T-cell (primary cell): ENCODE measurements around the gene CLDN9. TPM values are rescaled to one million over a fixed set of nuclear protein-coding genes. Genes with fewer than 3 reads are reported as not detected.

Source experiments
- ATAC-seq, 4 experiments: fragments of 200-7000 bp in 3 of 4; fragments of 150-1000 bp in 1 of 4; cut with Tn5 transposase; replicated peaks in 1 of 4; 1 replicate in 3 of 4; 2 replicates in 1 of 4; pipeline ENCODE4 v1.10.0; 2021; ENCODE audit warnings: moderate library complexity in 3 of 4, mild to moderate bottlenecking in 2 of 4, moderate number of reproducible peaks in 1 of 4
- CTCF ChIA-PET, 2 donors: fragments of 300-600 bp; sonication (Branson Sonifier 250); formaldehyde crosslinking; loops; one replicate each; lab custom pipeline; 2022; ENCODE audit warnings: antibody characterized with exemption in 2 of 2; lab: Charles Lee
- POLR2A ChIA-PET, 2 donors: fragments of 300-600 bp; sonication (Branson Sonifier 250); formaldehyde crosslinking; loops; one replicate each; lab custom pipeline; 2022; ENCODE audit warnings: antibody characterized with exemption in 2 of 2; lab: Charles Lee
- DNase-seq, 35 experiments: peaks; one replicate each; pipeline versions ENCODE4 v3.0.0 to v3.0.0-alpha.2; 2013 to 2023
- H3K27ac ChIP-seq: one replicate; pipeline ENCODE4 v1.5.1; 2013; ENCODE audit warnings: low read length
- H3K27me3 ChIP-seq, 2 experiments: replicated peaks in 1 of 2; 1 replicate in 1 of 2; 2 replicates in 1 of 2; pipeline versions ENCODE4 v1.6.1 to v1.7.0; 2013; ENCODE audit warnings: low read length in 1 of 2, mixed read lengths in 1 of 2; ENCODE audit not compliant: control insufficient read depth in 2 of 2, insufficient read depth in 2 of 2; ENCODE audit errors: extremely low read depth in 1 of 2
- H3K36me3 ChIP-seq, 2 donors: 1 replicate in 1 of 2; 2 replicates in 1 of 2; pipeline versions ENCODE4 v1.6.1 to v1.7.0; 2013; ENCODE audit warnings: low read length in 1 of 2; ENCODE audit not compliant: control insufficient read depth in 2 of 2, insufficient read depth in 1 of 2; ENCODE audit errors: extremely low read depth in 1 of 2
- H3K4me1 ChIP-seq, 2 experiments: 1 replicate in 1 of 2; 2 replicates in 1 of 2; pipeline versions ENCODE4 v1.6.1 to v1.7.0; 2013; ENCODE audit warnings: low read length in 2 of 2, mixed read lengths in 1 of 2; ENCODE audit not compliant: insufficient read depth in 2 of 2, control insufficient read depth in 1 of 2; ENCODE audit errors: extremely low read depth in 1 of 2
- H3K4me3 ChIP-seq, 2 donors: 1 replicate in 1 of 2; 2 replicates in 1 of 2; pipeline versions ENCODE4 v1.5.1 to v1.7.0; 2013; ENCODE audit warnings: mild to moderate bottlenecking in 2 of 2, low read length in 1 of 2, moderate library complexity in 1 of 2; ENCODE audit not compliant: control insufficient read depth in 1 of 2; ENCODE audit errors: extremely low read depth in 1 of 2
- H3K9me3 ChIP-seq: 2 replicates; pipeline ENCODE4 v1.7.0; 2013
- H3K27ac Mint-ChIP-seq, 2 donors: one replicate each; pipeline ENCODE4 v1.8.0; 2020 to 2021; ENCODE audit warnings: mild to moderate bottlenecking in 2 of 2, mixed read lengths in 2 of 2
- H3K27me3 Mint-ChIP-seq, 2 donors: one replicate each; pipeline ENCODE4 v1.8.0; 2021 to 2022; ENCODE audit warnings: mixed read lengths in 2 of 2
- H3K36me3 Mint-ChIP-seq: one replicate; pipeline ENCODE4 v1.8.0; 2021; ENCODE audit warnings: mixed read lengths
- H3K4me1 Mint-ChIP-seq, 3 donors: one replicate each; pipeline ENCODE4 v1.8.0; 2020 to 2022; ENCODE audit warnings: mixed read lengths in 3 of 3, mild to moderate bottlenecking in 1 of 3
- H3K4me3 Mint-ChIP-seq, 3 donors: one replicate each; pipeline ENCODE4 v1.8.0; 2020 to 2022; ENCODE audit warnings: mild to moderate bottlenecking in 3 of 3, mixed read lengths in 3 of 3, moderate library complexity in 3 of 3
- H3K9me3 Mint-ChIP-seq, 3 donors: one replicate each; pipeline ENCODE4 v1.8.0; 2020 to 2022; ENCODE audit warnings: mixed read lengths in 3 of 3
- WGBS: methylation state at CpG from one replicate; pipeline ENCODE4 v1.1.5; 2013; ENCODE audit warnings: missing lambda C conversion rate; ENCODE audit not compliant: insufficient coverage; 5-methylcytosine and 5-hydroxymethylcytosine counted together
- total RNA-seq, 35 experiments: library from RNA in 6 of 35; stranded (reverse) in 6 of 35; fragments of 120-200 nt in 1 of 35; gene quantifications; one replicate each; pipeline versions ENCODE4 v1.2.1 to v1.2.4 and lab custom pipeline; 2013 to 2026

Gene CLDN9
- total RNA-seq, 5 donors from 2014 or later (not counting 1 experiment from before 2014, with no cell fraction given), result 0.16 TPM; not detected in 4

DNA sequence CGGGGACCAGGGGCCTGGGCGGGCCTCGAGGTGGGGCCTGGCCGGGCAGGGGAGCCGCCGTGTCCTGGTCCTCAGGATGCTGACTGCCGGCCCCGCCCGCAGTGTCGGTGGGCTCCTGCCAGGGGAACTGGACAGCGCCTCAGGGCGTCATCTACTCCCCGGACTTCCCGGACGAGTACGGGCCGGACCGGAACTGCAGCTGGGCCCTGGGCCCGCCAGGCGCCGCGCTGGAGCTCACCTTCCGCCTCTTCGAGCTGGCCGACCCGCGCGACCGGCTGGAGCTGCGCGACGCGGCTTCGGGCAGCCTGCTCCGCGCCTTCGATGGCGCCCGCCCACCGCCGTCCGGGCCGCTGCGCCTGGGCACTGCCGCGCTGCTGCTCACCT, 45.9 kb upstream of the CLDN9 start:
- Mint-ChIP-seq H3K27me3 (peaks cover 13 to 41% of the 10 kb centered on the region in 2 donors), H3K4me3 (no peak overlapping the region), H3K36me3 (no peaks in the 10 kb centered on the region), H3K9me3 (no peaks in the 10 kb centered on the region), H3K4me1 (peaks cover 19 to 40% (median 24%) of the 10 kb centered on the region in 3 donors), H3K27ac (no peak overlapping the region)
- H3K36me3 ChIP-seq, result no peaks in the 10 kb centered on the region
- H3K9me3 ChIP-seq, result no peaks in the 10 kb centered on the region
- peak overlapping the region in 1 of 2 donors; percentile 38 for H3K4me3 ChIP-seq
- H3K4me1 ChIP-seq, result peaks cover 22 to 79% of the 10 kb centered on the region in 2 experiments
- ChIA-PET CTCF (no interaction called here), POLR2A (no interaction called here)
- WGBS, result 10% methylated on average over 46 of the region's 46 CpGs
- ATAC-seq (no peak), DNase-seq (peak in 2 of 35 experiments; percentile 13 to 41)
- no peak overlapping the region for H3K27ac ChIP-seq
- peaks cover 4 to 82% of the 10 kb centered on the region in 2 experiments for H3K27me3 ChIP-seq

DNA sequence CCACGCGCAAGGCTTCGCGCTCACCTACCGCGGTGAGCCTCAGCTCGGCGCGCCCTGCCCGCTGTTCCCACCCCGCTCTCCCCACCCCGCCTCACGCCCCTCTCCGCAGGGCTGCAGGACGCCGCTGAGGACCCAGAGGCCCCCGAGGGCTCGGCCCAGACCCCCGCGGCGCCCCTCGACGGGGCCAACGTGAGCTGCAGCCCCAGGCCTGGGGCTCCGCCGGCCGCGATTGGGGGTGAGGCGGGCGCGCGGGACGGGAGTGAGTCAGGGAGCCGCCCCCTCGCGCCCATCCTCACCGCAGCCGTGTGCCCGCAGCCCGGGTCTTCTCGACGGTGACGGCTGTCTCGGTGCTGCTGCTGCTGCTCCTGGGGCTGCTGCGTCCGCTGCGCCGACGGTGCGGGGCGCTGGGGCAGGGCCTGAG, 45.5 kb upstream of the CLDN9 start:
- CTCF ChIA-PET, result no interaction called here
- H3K27ac Mint-ChIP-seq, result no peak overlapping the region
- H3K27ac ChIP-seq, result no peak overlapping the region
- DNase-seq, result no peak
- no peak overlapping the region for H3K4me3 ChIP-seq
- 23% methylated on average over 39 of the region's 51 CpGs for WGBS
- peak overlapping the region in 1 of 3 donors; percentile 77 for H3K4me3 Mint-ChIP-seq
- no peaks in the 10 kb centered on the region for H3K9me3 ChIP-seq
- H3K9me3 Mint-ChIP-seq, result no peaks in the 10 kb centered on the region
- no peaks in the 10 kb centered on the region for H3K36me3 Mint-ChIP-seq
- POLR2A ChIA-PET, result no interaction called here
- H3K36me3 ChIP-seq, result no peaks in the 10 kb centered on the region
- H3K27me3 Mint-ChIP-seq, result peaks cover 15 to 36% of the 10 kb centered on the region in 2 donors
- H3K4me1 ChIP-seq, result peaks cover 22 to 75% of the 10 kb centered on the region in 2 experiments
- H3K27me3 ChIP-seq, result peaks cover 4 to 78% of the 10 kb centered on the region in 2 experiments
- peaks cover 19 to 39% (median 22%) of the 10 kb centered on the region in 3 donors for H3K4me1 Mint-ChIP-seq
- no peak for ATAC-seq

DNA sequence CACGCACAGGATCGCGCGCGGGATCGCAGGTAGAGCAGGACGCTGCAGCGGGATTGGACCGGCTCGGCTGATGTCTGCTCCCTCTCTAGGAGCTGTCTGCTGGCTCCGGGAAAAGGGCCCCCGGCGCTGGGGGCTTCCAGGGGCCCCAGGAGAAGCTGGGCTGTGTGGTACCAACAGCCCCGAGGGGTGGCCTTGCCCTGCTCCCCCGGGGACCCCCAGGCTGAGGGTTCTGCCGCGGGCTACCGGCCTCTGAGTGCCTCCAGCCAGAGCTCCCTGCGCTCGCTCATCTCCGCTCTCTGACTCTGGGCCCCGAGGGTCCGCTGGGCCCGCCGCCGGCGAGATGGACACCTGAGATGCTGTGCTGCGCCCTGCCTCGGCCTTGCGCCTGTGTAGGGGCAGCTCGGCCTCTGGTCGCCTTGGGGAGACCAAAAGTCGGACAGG, 45.0 kb upstream of the CLDN9 start:
- Mint-ChIP-seq H3K4me1 (peaks cover 19 to 37% (median 20%) of the 10 kb centered on the region in 3 donors), H3K36me3 (no peaks in the 10 kb centered on the region), H3K9me3 (no peaks in the 10 kb centered on the region), H3K27me3 (peaks cover 16 to 36% of the 10 kb centered on the region in 2 donors), H3K27ac (no peak overlapping the region), H3K4me3 (peak overlapping the region; percentile 34 to 77 (median 63))
- Histone ChIP-seq H3K36me3 (no peaks in the 10 kb centered on the region), H3K27me3 (peaks cover 4 to 75% of the 10 kb centered on the region in 2 experiments), H3K4me1 (peaks cover 22 to 70% of the 10 kb centered on the region in 2 experiments), H3K4me3 (no peak overlapping the region), H3K27ac (no peak overlapping the region), H3K9me3 (no peaks in the 10 kb centered on the region)
- DNase-seq (no peak), ATAC-seq (no peak)
- 62% methylated on average over 33 of the region's 33 CpGs for WGBS
- CTCF ChIA-PET, result no interaction called here
- POLR2A ChIA-PET, result interaction anchor here in 1 of 2 donors (0.5 kb wide), 1 partner anchor 13 kb away, joined by 4 read pairs; no protein-coding TSS in a partner anchor

DNA sequence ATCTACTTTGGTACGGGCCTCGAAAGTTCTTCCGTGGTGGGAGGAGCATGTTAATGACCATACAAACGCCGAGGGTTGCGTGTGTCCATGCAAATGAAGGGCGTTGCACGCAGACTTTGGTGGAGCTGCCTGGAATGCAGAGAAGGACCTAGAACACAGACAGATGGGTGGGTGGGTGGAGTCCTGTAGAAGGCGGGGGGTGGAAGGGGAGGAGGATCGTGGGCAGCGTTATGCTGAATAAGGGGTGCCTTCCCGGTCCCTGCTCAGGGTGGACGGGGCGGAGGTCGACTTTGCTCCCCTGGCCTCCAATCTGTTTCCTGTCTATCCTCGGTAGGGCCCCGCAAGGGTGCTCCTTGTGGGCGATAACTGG, 44.4 kb upstream of the CLDN9 start:
- WGBS, result 28% methylated on average over 18 of the region's 18 CpGs
- H3K36me3 Mint-ChIP-seq, result no peaks in the 10 kb centered on the region
- peaks cover 16 to 34% of the 10 kb centered on the region in 2 donors for H3K27me3 Mint-ChIP-seq
- Histone ChIP-seq H3K4me3 (peak overlapping the region; percentile 52 to 77), H3K9me3 (no peaks in the 10 kb centered on the region), H3K36me3 (no peaks in the 10 kb centered on the region), H3K4me1 (peaks cover 22 to 65% of the 10 kb centered on the region in 2 experiments), H3K27me3 (peaks cover 4 to 70% of the 10 kb centered on the region in 2 experiments), H3K27ac (no peak overlapping the region)
- ChIA-PET POLR2A (interaction anchor here in 1 of 2 donors (0.5 kb wide), 1 partner anchor 12 kb away, joined by 4 read pairs; no protein-coding TSS in a partner anchor), CTCF (no interaction called here)
- no peaks in the 10 kb centered on the region for H3K9me3 Mint-ChIP-seq
- ATAC-seq, result no peak
- H3K4me1 Mint-ChIP-seq, result peaks cover 19 to 35% (median 19%) of the 10 kb centered on the region in 3 donors
- peak overlapping the region; percentile 63 to 77 (median 73) for H3K4me3 Mint-ChIP-seq
- H3K27ac Mint-ChIP-seq, result no peak overlapping the region
- DNase-seq, result no peak

DNA sequence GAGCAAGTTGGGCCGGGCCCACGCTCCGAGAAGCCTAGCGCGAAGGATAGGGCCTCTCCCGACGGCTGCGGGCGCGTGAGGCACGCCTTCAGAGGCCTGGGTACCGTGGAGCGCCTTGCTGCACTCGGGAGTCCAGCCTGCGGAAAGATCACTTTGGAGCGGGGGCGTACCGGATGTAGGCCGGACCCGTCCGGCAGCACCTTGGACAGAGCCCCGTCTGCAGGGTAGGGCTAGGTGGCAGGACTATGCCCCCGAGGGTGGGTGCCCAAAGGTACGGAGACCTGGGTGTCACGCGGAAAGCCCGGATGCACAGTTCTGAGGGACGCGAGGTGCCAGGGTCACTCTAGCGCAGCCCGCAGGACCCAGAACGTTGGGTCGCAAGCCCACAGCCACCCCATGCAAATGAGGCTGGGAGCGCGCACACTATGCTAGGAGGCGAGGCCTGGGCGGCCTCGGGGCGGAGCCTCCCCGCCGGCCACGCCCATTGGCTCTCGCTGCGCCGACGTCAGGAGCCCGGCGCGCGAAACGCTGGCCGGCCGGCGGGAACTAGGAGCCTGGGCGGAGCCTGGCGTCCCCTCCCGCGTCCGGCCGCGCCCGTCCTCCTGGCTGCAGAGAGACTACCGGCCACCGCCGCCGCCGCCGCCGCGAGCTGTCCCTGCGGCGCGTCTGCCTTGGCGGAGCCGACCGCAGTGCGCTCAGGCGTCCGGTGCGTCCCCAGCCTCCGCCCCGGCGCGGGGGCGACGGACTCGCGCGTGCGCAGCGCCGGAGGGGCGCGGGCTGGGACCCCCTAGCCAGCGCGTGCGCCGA, 43.8 kb upstream of the CLDN9 start, which contains the start of gene PAQR4:
PAQR4 (plus strand) TSS at position 611 of the 807 bp plus-strand sequence. CDS start 327 bp downstream, outside the sequence.
- Mint-ChIP-seq H3K27ac (no peak within 1 kb of the TSS), H3K4me3 (peak within 1 kb of the TSS; percentile 63 to 77 (median 73)), H3K27me3 (peaks cover 16 to 31% of the 10 kb centered on the region in 2 donors), H3K4me1 (peaks cover 14 to 32% (median 16%) of the 10 kb centered on the region in 3 donors), H3K9me3 (no peaks in the 10 kb centered on the region), H3K36me3 (no peaks in the 10 kb centered on the region)
- Histone ChIP-seq H3K36me3 (no peaks in the 10 kb centered on the region), H3K9me3 (no peaks in the 10 kb centered on the region), H3K4me1 (peaks cover 18 to 59% of the 10 kb centered on the region in 2 experiments), H3K4me3 (peak within 1 kb of the TSS; percentile 54 to 77), H3K27ac (no peak within 1 kb of the TSS), H3K27me3 (peaks cover 4 to 64% of the 10 kb centered on the region in 2 experiments)
- 3% methylated on average over 98 of the region's 98 CpGs for WGBS
- CTCF ChIA-PET, result interaction anchor here (0.7 to 0.8 kb wide), 2 partner anchors 59 to 113 kb away, joined by 3 to 6 read pairs; no protein-coding TSS in a partner anchor
- peak; percentile 79 to 81 (median 80) for ATAC-seq
- peak; percentile 25 to 87 (median 58) for DNase-seq
- POLR2A ChIA-PET, result no interaction called here
